PC-3 (cell line): ENCODE results near the gene STARD9. TPM values are rescaled to one million over a fixed set of nuclear protein-coding genes. Genes with fewer than 3 reads are reported as not detected.
"Not testable (repeated sequence)": the region's sequence is repeated elsewhere in the genome, so short reads cannot be mapped to it uniquely, and the experiment has no call there.

Source experiments
- ATAC-seq: fragments of 200-7000 bp; cut with Tn5 transposase; 2 replicates; pipeline ENCODE4 v1.9.1; 2020; ENCODE audit warnings: mild to moderate bottlenecking, moderate library complexity
- BruUV-seq: library from RNA; stranded (reverse); fragments of 400-500 nt; replicated peaks from 2 replicates; lab custom pipeline; 2021; lab: Mats Ljungman, UMichigan
- CTCF ChIA-PET: fragments of 300-600 bp; sonication (Branson Sonifier 250); formaldehyde crosslinking; loops from one replicate; lab custom pipeline; 2022; ENCODE audit warnings: antibody characterized with exemption; lab: Charles Lee
- POLR2A ChIA-PET: fragments of 300-600 bp; sonication (Branson Sonifier 250); formaldehyde crosslinking; loops from one replicate; lab custom pipeline; 2022; ENCODE audit warnings: antibody characterized with exemption; ENCODE audit not compliant: unreplicated experiment; lab: Charles Lee
- DNase-seq: peaks from one replicate; pipeline ENCODE4 v3.0.0-alpha.2; 2015
- H2AFZ ChIP-seq: fragments of 300-600 bp; sonication (generic); 2 replicates; pipeline ENCODE4 v1.6.0; 2016; ENCODE audit warnings: antibody characterized with exemption, low read length
- H3F3A ChIP-seq: fragments of 300-600 bp; sonication (generic); one replicate; pipeline ENCODE4 v1.6.0; 2017; ENCODE audit warnings: antibody characterized with exemption, low read length, control low read depth, mild to moderate bottlenecking; ENCODE audit not compliant: unreplicated experiment
- H3K27ac ChIP-seq: fragments of 300-600 bp; sonication (generic); 2 replicates; pipeline ENCODE4 v1.5.1; 2016; ENCODE audit warnings: mild to moderate bottlenecking, low read length
- H3K27me3 ChIP-seq: fragments of 300-600 bp; sonication (generic); 2 replicates; pipeline ENCODE4 v1.6.1; 2016; ENCODE audit warnings: low read length, mixed read lengths
- H3K36me3 ChIP-seq: fragments of 300-600 bp; sonication (generic); 2 replicates; pipeline ENCODE4 v1.6.1; 2016; ENCODE audit warnings: low read depth, mixed run types, low read length, mixed read lengths
- H3K4me1 ChIP-seq: fragments of 300-600 bp; sonication (generic); 2 replicates; pipeline ENCODE4 v1.5.1; 2016; ENCODE audit warnings: low read length; ENCODE audit not compliant: insufficient read depth
- H3K4me2 ChIP-seq: fragments of 300-600 bp; sonication (generic); 2 replicates; pipeline ENCODE4 v1.6.0; 2016; ENCODE audit warnings: low read length
- H3K4me3 ChIP-seq: fragments of 300-600 bp; sonication (generic); 2 replicates; pipeline ENCODE4 v1.5.1; 2016; ENCODE audit warnings: mild to moderate bottlenecking, low read length, mixed read lengths
- H3K79me2 ChIP-seq: fragments of 300-600 bp; sonication (generic); 2 replicates; pipeline ENCODE4 v1.6.1; 2017; ENCODE audit warnings: low read length, mixed read lengths
- H3K9ac ChIP-seq: fragments of 300-600 bp; sonication (generic); 2 replicates; pipeline ENCODE4 v1.6.0; 2016; ENCODE audit warnings: mild to moderate bottlenecking, low read length
- H3K9me2 ChIP-seq: fragments of 300-600 bp; sonication (generic); replicated peaks from 2 replicates; pipeline ENCODE4 v1.6.1; 2016; ENCODE audit warnings: mixed run types, low read length, mixed read lengths
- H3K9me3 ChIP-seq: fragments of 300-600 bp; sonication (generic); 2 replicates; pipeline ENCODE4 v1.6.1; 2016; ENCODE audit warnings: low read length, mixed read lengths
- H4K20me1 ChIP-seq: fragments of 300-600 bp; sonication (generic); 2 replicates; pipeline ENCODE4 v1.6.1; 2016; ENCODE audit warnings: low read length, mixed read lengths
- CTCF ChIP-seq: fragments of 300-600 bp; sonication (generic); conservative IDR thresholded peaks from 2 replicates; pipeline ENCODE4 v1.5.1; 2017; ENCODE audit warnings: antibody characterized with exemption, low read depth, mild to moderate bottlenecking, low read length
- EZH2 ChIP-seq: fragments of 300-600 bp; sonication (generic); IDR thresholded peaks from one replicate; pipeline ENCODE4 v1.6.1; 2017; ENCODE audit warnings: antibody characterized with exemption, mild to moderate bottlenecking, low read length; ENCODE audit not compliant: unreplicated experiment
- EZH2phosphoT487 ChIP-seq: fragments of 300-600 bp; sonication (generic); IDR thresholded peaks from 2 replicates; pipeline ENCODE4 v1.6.1; 2018; ENCODE audit warnings: mild to moderate bottlenecking, antibody characterized with exemption, low read length, borderline replicate concordance
- intact Hi-C: fragments of 100-400 bp; cut with micrococcal nuclease; formaldehyde crosslinking; loops from 2 replicates; pipeline ENCODE4 v1.9.0; 2023
- total RNA-seq: library from RNA; depleted of rRNA; stranded (reverse); fragments of >200 nt; gene quantifications from 2 replicates; pipeline ENCODE4 v1.2.3, GENCODE V29; 2014

STARD9 gene
- total RNA-seq, 1 experiment from 2014 or later: 5.0 TPM

- Histone ChIP-seq H3K27ac (no peak overlapping the region), H3K4me2 (no peak overlapping the region), H4K20me1 (no peaks in the 10 kb centered on the region), H3K36me3 (no peaks in the 10 kb centered on the region), H3K27me3 (no peaks in the 10 kb centered on the region), H3K4me1 (peaks cover 11% of the 10 kb centered on the region; the same call in 1 of the 2 replicates), H3K9me2 (no peaks in the 10 kb centered on the region), H3K9ac (no peak overlapping the region), H2AFZ (no peak overlapping the region), H3K9me3 (no peaks in the 10 kb centered on the region), H3K79me2 (no peaks in the 10 kb centered on the region), H3F3A (no peaks in the 10 kb centered on the region), H3K4me3 (no peak overlapping the region)
- no TSS peak for BruUV-seq
- ChIA-PET CTCF (interaction anchor here (0.5 kb wide), 1 partner anchor 407 kb away, joined by 4 read pairs; no protein-coding TSS in a partner anchor), POLR2A (no interaction called here)
- TF ChIP-seq EZH2phosphoT487: no peak
- TF ChIP-seq EZH2: no peak
- TF ChIP-seq CTCF: no peak
- intact Hi-C loops: no loop called here
- no peak for ATAC-seq
- DNase-seq: no peak
These were observed 99.6 kb downstream of the STARD9 start for GRCh38 chr15:42675021-42675420.

- Histone ChIP-seq H3K27me3 (no peaks in the 10 kb centered on the region), H4K20me1 (no peaks in the 10 kb centered on the region), H3K36me3 (no peaks in the 10 kb centered on the region), H3K9me3 (no peaks in the 10 kb centered on the region), H3K4me1 (peaks cover 11% of the 10 kb centered on the region; the same call in 1 of the 2 replicates), H3K4me2 (no peak overlapping the region), H3F3A (no peaks in the 10 kb centered on the region), H3K79me2 (no peaks in the 10 kb centered on the region), H2AFZ (no peak overlapping the region), H3K4me3 (no peak overlapping the region), H3K27ac (peak overlapping the region; percentile 19; the same call in 1 of the 2 replicates), H3K9me2 (no peaks in the 10 kb centered on the region), H3K9ac (no peak overlapping the region)
- ChIA-PET POLR2A (no interaction called here), CTCF (no interaction called here)
- ATAC-seq: peak; percentile 61
- intact Hi-C loops: no loop called here
- no peak for TF ChIP-seq EZH2phosphoT487
- no peak for TF ChIP-seq CTCF
- TF ChIP-seq EZH2: no peak
- peak; percentile 43 for DNase-seq
- BruUV-seq: no TSS peak
These were observed 104.1 kb downstream of the STARD9 start for GRCh38 chr15:42679285-42680141.

- H3K27ac ChIP-seq: 0 out of 2 replicates have a peak overlapping the region, but pooled peaks have one; percentile 19
- H3K4me3 ChIP-seq, H3K27me3 ChIP-seq, H4K20me1 ChIP-seq, H3F3A ChIP-seq, H2AFZ ChIP-seq, POLR2A ChIA-PET, H3K79me2 ChIP-seq, intact Hi-C loops, H3K9ac ChIP-seq, BruUV-seq, H3K9me2 ChIP-seq, CTCF ChIA-PET, H3K9me3 ChIP-seq, H3K36me3 ChIP-seq, H3K4me2 ChIP-seq: not testable (repeated sequence)
- DNase-seq: peak; percentile 80
- H3K4me1 ChIP-seq: peaks cover 11% of the 10 kb centered on the region; the same call in 1 of the 2 replicates
- peak; percentile 86 for ATAC-seq
These were observed 104.7 kb downstream of the STARD9 start for GRCh38 chr15:42680142-42680482.
